AG08395 (cell line): ENCODE results near the gene HIVEP1.
"Not testable (repeated sequence)": the region's sequence is repeated elsewhere in the genome, so short reads cannot be mapped to it uniquely, and the experiment has no call there.

Experiments used
- DNase-seq: peaks from one replicate; pipeline ENCODE4 v3.0.0; 2012; ENCODE audit warnings: mixed read lengths, low spot score

The HIVEP1 gene

DNA sequence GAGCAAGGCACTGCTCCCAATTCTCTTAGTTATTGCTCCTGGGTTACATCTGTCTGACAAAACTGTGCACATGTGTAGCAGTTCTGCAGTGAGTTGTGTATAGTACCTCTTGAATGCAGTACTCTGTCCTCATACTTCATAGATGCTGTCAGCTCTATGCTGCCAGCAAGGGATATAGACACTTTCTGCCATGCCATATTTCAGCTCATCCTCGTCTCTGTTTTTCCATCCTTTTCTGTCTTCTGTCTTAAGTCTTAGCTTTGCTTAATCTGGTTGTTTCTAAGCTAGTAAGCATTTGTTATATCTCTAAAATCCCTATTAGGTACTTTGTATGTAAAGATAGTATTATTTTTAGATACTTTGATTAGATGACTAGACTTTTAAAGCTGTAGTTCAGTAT is 76.4 kb downstream of the HIVEP1 start:
- DNase-seq: no peak

DNA sequence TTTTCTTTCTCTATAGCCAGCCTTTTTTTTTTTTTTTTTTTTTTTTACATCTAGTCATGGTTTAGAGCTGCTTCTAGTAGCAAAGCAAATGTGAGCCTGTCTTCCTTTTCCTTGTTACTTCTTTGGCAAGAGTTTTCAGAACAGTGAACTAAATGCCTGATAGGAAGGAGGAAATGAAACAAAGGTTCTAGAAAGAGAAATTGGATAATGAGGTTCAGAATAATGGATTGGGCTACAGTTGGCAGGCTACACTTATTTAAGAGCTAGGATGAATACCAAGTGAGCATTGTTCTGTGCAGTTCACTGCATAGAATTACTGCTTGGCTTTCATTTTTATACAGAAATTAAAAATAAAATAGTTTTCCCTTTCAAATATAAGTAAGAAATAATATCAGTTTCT is 78.6 kb downstream of the HIVEP1 start:
- no peak for DNase-seq

DNA sequence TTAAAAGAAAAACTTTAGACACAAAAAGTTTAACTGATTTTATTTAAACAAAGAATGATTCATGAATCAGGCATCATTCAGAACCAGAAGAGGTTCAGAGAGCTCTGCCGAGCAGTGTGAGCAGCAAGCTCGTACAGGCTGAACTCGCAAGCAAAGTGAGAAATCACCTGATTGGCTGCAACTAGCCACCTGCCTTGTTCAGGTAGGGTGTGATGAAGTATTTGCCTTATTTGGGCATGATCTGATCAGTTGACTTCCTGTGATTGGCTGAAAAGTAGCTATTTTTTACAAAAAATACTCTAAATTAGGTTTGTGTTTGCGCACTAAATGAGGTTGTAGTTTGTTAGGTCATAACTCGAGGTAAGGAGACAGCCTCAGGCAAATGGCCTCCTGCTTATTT is 80.7 kb downstream of the HIVEP1 start:
- DNase-seq: no peak

DNA sequence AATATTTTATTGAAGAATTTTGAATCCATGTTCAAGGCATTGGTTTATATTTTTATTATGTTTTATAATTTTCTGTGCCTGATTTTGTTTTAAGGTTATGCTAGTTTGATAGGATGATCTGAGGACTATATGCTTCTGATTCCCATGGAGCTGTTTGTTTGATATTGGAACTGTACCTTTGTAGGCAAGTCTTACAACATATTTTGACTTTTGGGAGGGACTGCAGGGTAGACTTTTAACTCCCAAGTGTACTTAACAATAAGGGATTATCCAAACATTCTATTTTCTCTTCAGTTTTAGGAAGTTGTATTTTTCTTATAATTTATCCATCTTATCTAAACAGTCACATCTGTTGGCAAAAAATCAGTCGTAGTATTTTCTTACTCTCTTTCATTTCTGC is 82.6 kb downstream of the HIVEP1 start:
- no peak for DNase-seq

DNA sequence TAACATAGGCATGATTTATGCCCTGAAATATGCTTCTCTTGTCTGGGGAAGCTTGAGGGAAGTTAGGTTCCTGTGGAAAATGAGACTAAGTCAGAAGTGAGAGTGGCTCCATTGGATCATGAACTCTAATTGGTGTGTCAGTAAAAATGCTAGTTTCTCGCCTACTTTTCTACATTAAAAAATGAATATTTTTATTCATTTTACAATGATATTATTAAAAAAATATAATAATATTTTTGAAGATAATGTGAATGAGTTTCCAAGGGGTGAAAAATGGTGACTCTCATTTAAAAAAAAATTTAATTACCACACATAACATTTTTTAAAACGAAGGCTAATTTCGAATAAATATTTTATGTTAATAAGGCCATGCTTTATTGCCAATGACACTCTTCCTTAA is 84.2 kb downstream of the HIVEP1 start:
- DNase-seq: no peak

DNA sequence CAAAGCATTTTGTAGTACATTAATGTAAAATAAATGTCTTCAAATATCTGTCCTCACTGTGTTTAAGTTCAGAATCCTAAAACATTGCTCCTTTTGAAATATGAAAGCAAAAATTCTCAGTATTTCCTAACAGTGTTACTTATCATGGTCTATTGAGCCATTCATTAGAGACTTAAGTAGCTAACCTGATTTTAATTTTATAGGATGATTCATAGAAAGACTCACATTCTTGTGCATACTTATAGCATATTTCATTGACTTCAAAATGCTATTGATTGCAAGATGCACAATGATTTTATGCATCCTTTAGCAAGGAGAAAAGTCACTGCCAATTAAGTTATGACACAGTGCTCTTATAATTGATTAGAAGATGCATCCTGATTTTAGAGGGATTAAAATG is 85.7 kb downstream of the HIVEP1 start:
- no peak for DNase-seq

DNA sequence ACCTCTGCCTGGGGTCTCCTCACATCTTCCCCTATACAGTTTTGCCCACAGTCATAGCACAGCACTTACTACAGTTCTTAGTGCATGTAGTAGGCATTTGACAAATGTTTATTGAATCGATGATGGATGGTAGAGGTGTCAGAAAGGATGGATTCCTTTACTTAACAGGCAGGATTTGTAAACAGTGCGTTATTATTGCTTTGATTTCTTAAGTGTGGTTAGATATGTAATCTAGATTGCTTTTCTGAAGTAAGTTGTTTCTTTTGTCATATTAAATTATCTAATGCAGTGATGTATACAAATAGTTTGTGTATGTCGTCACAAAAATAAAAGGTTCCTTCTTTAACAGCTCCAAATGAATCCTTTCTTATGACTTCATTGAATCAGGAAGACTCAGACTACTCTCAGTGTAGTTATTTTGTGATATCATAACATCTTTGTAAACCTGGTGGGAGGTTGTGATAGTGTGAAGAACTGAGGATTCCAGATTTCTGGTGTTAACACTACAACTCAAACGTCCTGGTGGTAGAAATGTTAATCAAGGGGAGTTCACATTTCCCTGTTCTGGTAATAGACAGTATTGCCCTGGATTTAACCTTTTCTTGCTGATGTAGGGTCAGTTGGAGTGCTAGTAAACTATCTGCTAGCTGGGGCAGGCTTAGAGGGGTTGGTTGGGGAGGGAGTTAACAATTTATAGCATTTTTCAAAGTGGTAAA is 87.7 kb downstream of the HIVEP1 start:
- no peak for DNase-seq

DNA sequence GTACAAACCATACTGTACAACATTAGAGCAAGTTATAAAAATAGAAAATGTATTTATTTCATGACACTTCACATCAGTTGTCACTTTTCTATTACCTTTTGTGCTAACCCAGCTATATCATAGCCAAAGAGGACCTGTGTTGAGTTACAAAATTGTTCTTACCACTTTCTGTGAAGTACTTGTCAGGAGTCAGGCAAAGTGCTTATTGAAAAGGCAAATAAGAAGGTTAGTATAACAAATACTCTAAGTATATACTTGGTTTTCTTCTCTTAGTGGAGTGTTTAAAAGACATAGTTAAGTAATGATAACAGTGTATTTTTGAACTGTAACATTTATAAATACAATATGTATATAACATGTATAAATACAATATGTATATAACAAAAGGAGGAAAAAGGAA is 88.9 kb downstream of the HIVEP1 start:
- no peak for DNase-seq

DNA sequence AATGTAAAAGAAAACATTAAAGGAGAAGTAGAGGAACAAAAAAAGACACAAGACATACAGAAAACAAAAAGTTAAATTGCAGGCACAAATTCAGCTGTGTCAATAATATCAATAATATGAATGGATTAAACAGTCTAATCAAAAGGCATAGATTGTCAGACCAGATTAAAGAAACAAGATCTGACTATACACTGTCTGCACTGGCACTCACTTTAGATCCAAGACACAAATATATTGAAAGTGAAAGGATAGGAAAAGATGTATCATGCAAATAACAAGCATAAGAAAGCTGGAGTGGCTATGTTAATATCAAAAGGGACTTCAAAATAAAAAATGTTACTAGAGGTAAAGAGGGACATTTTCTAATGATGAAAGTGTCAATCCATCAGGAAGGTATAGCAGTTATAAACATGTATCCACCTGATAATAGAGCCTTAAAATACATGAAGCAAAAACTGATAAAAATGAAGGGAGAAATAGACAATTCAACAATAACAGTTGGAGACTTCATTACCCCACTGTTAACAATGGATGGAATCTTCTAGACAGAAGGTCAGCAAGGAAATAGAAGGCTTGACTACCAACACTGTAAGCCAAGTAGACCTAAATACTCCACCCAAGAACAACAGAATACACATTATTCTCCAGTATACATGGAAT is 89.7 kb downstream of the HIVEP1 start:
- DNase-seq: no peak

DNA sequence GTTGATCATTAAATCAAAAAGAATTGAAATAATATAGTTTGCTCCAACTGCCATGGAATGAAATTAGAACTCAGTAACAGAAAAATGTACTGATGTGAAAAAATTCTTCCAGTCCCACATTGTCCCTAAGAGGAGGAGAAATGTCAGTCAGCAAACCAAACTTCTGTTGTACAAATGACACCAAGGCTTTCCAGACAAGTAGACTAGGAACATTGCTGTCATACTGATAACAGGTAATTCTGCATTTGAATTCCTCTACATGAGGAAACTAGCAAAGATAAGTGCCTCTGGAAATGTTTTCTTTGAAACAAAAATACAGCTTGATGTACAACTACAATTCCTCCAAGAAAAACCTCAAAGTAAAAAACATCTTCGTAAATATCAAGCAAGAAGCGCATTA is 90.2 kb downstream of the HIVEP1 start:
- no peak for DNase-seq

DNA sequence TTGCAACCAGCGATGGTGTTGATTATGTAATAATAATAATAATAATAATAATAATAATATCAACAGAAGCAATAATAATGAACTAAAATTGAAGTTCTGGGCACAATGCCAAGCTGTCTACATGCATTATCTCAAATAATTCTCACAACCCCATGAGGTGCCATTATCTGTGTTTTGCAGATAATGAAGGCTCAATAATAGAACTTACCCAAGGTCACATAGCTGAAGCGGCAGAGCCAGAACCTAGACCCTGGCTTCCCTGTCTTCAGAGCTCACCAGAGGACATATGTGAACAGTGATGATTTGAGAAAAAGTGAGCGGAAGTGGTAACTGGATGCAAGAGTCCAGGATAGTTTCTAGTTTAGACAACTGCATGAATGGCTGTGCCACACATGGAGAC is 91.0 kb downstream of the HIVEP1 start:
- DNase-seq: no peak

DNA sequence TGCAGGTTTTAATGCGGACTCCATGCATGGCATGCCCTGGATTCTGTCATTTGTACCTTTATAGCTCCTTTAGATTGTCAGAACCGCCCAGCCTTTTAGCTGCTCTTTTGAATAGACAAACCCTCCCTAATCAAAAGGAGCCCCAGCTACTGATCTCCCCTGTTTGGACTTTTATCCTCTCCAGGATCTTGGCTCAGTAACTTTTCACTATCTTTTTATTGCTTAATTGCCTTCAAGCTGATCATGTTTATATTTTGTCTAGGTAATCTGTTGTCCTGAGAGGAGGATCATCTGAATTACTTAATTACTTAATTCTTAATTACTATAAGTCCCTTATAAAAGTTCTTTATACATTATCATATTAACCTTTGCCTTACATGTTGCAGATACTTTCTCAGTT is 93.2 kb downstream of the HIVEP1 start:
- DNase-seq: no peak

DNA sequence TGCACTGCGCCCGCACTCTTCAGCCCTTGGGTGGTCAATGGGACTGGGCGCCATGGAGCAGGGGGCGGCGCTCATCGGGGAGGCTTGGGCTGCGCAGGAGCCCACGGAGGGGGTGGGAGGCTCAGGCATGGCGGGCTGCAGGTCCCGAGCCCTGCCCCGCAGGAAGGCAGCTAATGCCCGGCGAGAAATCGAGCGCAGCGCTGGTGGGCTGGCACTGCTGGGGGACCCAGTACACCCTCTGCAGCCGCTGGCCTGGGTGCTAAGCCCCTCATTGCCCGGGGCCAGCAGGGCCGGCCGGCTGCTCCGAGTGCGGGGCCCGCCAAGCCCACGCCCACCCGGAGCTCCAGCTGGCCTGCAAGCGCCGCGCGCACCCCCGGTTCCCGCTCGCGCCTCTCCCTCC is 96.3 kb downstream of the HIVEP1 start:
- not testable (repeated sequence) for DNase-seq

DNA sequence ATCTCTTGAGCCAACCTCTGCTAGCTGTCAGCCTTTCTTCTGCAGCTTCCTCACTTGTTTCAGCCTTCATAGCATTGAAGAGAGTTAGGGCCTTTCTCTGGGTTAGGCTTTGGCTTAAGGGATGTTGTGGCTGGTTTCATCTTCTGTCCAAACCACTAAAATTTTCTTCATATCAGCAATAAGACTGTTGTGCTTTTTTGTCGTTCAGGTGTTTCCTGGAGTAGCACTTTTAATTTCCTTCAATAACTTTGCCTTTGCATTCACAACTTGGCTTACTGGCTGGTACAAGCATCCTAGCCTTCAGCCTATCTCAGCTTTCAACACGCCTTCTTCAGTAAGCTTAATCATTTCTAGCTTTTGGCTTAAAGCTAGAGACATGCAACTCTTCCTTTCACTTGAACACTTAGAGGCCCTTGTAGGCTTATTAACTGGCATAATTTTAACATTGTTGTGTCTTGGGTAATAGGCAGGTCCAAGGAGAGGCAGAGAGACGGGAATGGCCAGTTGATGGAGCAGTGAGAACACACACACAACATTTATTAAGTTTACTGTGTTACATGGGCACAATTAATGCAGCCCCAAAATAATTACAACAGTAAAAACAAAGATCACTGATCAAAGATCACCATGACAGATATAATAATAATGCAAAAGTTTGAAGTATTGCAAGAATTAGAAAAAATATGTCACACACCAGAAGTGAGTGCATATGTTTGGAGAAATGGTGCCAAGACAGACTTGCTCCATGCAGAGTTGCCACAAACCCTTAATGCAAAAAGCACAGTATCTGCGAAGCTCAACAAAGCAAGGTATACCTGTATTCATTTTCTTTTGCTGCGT is 98.6 kb downstream of the HIVEP1 start:
- no peak for DNase-seq

DNA sequence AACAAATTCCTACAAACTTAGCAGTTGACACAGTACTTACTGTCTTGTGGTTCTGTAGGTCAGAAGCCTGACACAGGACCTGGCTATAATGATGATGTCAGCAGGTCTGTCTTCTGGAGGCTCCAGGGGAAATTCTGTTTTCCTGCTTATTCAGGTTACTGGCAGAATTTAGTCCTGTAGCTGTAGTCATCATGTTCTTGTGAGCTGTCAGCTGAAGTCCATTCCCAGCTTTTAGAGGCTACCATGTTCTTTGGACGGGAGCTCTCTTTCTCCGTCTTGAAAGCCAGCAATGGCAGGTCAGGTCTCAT is 99.2 kb downstream of the HIVEP1 start:
- DNase-seq: no peak

DNA sequence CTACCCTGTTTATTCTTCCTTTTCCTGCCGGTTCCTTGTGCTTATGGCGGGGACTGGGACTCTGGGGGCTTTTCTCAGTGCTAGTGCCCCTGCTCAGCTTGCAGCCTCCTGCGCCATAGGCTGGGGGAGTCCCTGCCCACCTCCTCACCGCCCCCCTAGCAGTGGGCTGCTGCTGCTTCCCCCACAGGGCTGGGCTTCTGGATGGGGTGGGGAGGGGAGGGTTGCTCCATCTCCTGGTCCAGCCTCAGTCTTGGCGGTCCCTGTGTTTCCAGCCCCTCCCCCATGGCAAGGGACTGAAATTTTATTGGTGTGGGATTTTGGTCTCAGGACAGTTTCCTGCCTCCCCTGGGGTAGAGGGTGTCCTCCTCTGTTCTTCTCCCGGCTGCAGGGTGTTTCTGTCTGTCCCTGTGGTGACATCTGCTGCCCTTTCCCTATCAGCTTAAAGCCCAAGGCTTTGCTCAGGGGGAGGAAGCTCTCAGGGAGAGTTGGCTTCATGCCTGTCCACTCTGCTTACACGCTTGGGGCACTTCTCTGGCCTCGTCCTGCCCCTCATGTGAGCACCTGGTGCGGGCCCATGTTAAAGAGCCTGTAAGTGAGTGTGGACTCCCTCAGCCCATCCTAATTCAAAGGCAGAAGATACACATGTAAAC is 100.6 kb downstream of the HIVEP1 start:
- DNase-seq: no peak

DNA sequence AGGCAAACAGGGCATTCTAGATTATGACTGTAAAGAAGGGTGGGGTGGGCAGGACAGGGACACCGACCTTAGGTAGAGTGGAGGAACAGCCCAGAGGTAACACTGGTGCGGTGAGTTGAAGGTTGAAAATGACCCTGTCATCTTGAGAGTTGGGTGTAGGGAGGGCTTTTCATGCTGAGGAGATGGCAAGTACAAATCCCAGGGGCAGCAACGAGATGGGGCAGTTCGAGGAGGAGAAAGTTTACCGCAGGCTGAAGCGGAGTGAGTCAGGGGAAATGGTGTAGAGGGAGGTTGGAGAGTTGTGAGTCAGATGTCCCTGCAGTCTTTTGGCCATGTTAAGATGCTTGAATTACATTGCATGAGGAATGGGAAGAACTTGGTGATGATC is 101.1 kb downstream of the HIVEP1 start:
- DNase-seq: peak; percentile 37

DNA sequence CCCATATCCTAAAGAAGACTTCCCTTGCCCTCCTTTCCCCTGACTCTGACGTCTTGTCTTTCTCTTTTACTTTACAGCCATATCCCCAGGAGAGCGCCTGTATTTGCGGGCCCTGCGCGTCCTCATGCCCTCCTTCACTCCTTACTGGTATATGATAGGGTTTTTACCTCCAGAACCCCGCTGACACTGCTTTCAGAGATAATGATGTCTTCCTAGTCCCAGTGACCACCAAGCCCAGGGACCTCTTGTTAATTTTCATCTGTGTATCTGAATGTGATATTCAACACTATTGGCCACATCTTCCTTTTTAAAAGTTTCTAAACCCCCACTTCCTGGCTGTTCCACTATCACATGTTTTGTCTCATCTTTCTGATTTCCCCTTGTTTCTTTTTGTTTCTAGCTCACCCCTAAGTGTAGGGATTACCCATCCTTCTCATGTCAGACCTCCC is 102.0 kb downstream of the HIVEP1 start:
- DNase-seq: no peak

DNA sequence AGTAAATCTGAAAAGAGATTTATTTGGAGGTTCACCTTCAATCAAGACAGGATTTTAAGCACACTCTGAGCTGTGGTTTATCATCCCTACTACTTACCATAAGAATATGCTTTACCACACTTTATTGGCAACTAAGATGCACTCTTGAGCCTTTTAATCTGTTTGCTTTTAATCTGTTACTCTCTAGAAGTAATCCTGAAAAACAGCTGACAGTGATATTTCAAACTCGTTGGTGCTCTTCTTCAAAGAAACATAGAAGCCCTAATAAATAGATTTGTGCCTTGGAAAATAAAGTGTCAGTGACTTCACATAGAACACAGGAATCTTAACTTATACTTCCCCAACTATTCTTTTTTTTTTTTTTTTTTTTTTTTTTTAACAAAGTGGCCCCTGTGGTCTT is 102.9 kb downstream of the HIVEP1 start:
- no peak for DNase-seq

DNA sequence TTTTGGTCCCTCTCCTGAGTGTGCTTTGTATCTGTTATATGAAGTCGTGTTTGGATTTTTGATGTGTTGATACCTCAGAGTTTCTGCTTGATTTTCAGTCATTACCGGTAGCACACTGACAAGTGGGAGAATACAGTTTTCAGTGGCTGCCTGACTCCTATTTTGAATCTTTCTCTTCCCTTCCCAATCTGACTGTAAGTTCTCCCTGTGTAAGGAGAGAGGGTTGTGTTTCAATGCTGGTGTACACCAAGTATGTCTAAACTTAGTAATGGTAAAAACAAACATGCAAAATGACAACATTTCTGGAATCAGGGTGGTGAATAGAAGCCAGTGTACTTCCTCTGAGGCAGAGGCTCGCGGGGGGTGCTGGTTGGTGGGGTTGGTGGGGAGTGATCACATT is 103.4 kb downstream of the HIVEP1 start:
- no peak for DNase-seq

DNA sequence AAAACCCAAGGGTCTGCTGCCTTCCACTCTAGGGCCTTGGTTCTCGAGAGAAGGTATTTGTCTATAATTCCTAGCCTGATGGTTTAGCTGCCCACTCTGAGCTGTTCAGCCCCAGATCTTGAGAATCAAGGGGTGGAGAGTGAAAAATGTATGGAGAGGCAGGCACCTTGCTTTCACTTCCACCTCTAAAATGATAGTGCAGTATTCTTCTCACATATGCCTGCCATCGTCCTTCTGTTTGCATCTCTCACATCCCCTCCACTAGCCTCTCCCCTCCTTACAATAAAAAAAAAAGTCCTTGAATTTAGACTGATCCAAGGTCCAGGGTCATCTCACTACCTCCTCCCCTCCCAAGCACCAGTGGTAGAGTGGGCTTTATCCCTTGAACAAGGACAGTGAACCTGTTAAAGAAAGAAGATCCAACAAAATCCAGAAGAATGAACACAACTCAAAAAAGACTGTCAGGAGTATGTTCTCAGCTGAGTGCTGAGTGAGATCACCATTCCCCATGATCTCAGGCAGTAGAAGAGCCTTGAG is 104.2 kb downstream of the HIVEP1 start:
- DNase-seq: no peak

DNA sequence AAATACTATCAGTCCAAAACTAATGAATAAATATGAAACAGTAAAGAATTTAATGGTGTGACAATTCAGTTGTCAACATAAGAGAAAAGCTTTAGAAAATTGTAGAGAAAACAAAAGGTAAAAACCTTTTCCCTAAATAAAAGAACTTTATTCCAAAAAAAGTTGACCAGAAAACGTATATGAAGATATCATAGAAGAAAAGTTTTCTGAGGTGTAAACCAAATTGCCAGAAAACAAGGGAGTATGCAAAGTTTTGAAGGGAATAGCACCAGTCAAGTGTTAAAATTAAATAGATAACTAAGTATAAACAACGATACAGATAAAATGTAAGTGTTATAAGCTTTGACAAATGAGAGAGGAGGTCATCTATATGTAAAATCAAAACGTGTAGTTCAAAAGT is 104.9 kb downstream of the HIVEP1 start:
- no peak for DNase-seq

DNA sequence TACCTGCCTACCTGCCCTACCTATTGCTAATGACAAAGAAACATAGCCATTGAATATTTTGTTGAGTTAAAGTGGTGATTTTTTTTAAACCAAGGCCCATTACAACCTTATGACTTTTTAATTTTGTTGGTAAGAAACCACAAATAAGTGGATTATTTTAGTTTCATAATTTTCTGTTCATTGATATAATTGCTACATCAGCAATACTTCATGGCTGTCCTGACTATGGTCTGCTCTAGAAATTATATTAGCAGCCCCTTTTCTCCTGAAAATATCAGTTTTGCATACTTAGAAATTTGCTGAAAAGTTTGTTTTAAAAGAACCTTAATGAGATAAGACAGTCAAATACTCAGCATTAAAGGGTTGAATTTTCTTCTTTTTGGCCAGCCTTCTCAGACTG is 106.5 kb downstream of the HIVEP1 start:
- no peak for DNase-seq
